HepG2 (cell line): ENCODE results near the gene ACACA. TPM values are rescaled to one million over a fixed set of nuclear protein-coding genes. Genes with fewer than 3 reads are reported as not detected.

ENCODE experiments used
- ATAC-seq: fragments of 200-7000 bp; cut with Tn5 transposase; 3 replicates; pipeline ENCODE4 v1.9.1; 2020; ENCODE audit warnings: mild to moderate bottlenecking, moderate library complexity
- BruUV-seq: library from RNA; stranded (reverse); fragments of 400-500 nt; replicated peaks from 2 replicates; lab custom pipeline; 2021; lab: Mats Ljungman, UMichigan
- CTCF ChIA-PET: fragments of 300-600 bp; formaldehyde crosslinking; extraction: SDS; loops from one replicate; lab custom pipeline; 2021; ENCODE audit warnings: low total read pairs, inconsistent platforms, low intra/inter-chr PET ratio; lab: Yijun Ruan, JAX
- POLR2A ChIA-PET: fragments of 350-600 bp; sonication (Branson Sonifier 250); formaldehyde crosslinking; loops from one replicate; lab custom pipeline; 2020; ENCODE audit warnings: antibody characterized with exemption, inconsistent platforms; lab: Yijun Ruan, JAX
- DNase-seq: peaks from one replicate; pipeline ENCODE4 v3.0.0-alpha.2; 2015; ENCODE audit warnings: low spot score
- FAIRE-seq: peaks from 3 replicates; lab custom pipeline; 2011; peaks lifted over from hg19 to GRCh38; lab: Jason Lieb, UNC
- H2AFZ ChIP-seq: one replicate; pipeline ENCODE4 v1.6.1; 2011; ENCODE audit warnings: low read length, inconsistent platforms
- H3K27ac ChIP-seq: fragments of 300-600 bp; 3 replicates; pipeline ENCODE4 v1.8.0; 2011; ENCODE audit warnings: mixed run types, mild to moderate bottlenecking, mixed read lengths, low read length, inconsistent platforms; ENCODE audit not compliant: insufficient read depth; ENCODE audit errors: extremely low read length
- H3K27me3 ChIP-seq, 2 experiments: fragments of 200-600 bp in 1 of 2; 2 replicates in 1 of 2; 3 replicates in 1 of 2; pipeline versions ENCODE4 v1.6.0 to v1.8.0; 2011; ENCODE audit warnings: low read length in 2 of 2, mild to moderate bottlenecking in 2 of 2, moderate library complexity in 2 of 2, inconsistent platforms in 1 of 2; ENCODE audit not compliant: insufficient read depth in 2 of 2, control insufficient read depth in 1 of 2
- H3K36me3 ChIP-seq, 2 experiments: fragments of 200-600 bp in 1 of 2; replicated peaks in 1 of 2; 2 replicates in 1 of 2; 3 replicates in 1 of 2; pipeline versions ENCODE4 v1.5.1 to v1.8.0; 2011; ENCODE audit warnings: low read length in 2 of 2, inconsistent platforms in 1 of 2; ENCODE audit not compliant: insufficient read depth in 2 of 2, control insufficient read depth in 1 of 2
- H3K4me1 ChIP-seq: 2 replicates; pipeline ENCODE4 v1.5.1; 2012; ENCODE audit warnings: low read length, inconsistent platforms; ENCODE audit not compliant: insufficient read depth
- H3K4me2 ChIP-seq: 2 replicates; pipeline ENCODE4 v1.6.0; 2011; ENCODE audit warnings: low read depth, low read length, inconsistent platforms
- H3K4me3 ChIP-seq, 3 experiments: fragments of 200-600 bp in 1 of 3; sonication (generic), shearing (Covaris generic) in 1 of 3; replicated peaks in 1 of 3; 2 replicates each; pipeline ENCODE4 v1.5.1; 2011 to 2016; ENCODE audit warnings: low read length in 3 of 3, inconsistent platforms in 2 of 3, low read depth in 2 of 3, mild to moderate bottlenecking in 2 of 3, control low read depth in 1 of 3, mixed read lengths in 1 of 3; ENCODE audit not compliant: insufficient read depth in 1 of 3
- H3K79me2 ChIP-seq: one replicate; pipeline ENCODE4 v1.6.1; 2011; ENCODE audit warnings: low read length, inconsistent platforms; ENCODE audit not compliant: insufficient read depth
- H3K9ac ChIP-seq: 2 replicates; pipeline ENCODE4 v1.6.0; 2011; ENCODE audit warnings: mild to moderate bottlenecking, low read depth, low read length, inconsistent platforms; ENCODE audit not compliant: insufficient read depth
- H3K9me3 ChIP-seq: 2 replicates; pipeline ENCODE4 v1.5.1; 2012; ENCODE audit warnings: mild to moderate bottlenecking, low read length
- H4K20me1 ChIP-seq: 2 replicates; pipeline ENCODE4 v1.6.0; 2011; ENCODE audit warnings: inconsistent platforms, mild to moderate bottlenecking, low read length, moderate library complexity; ENCODE audit not compliant: insufficient read depth
- SAFB2 ChIP-seq: sonication (generic); formaldehyde crosslinking; IDR thresholded peaks from 2 replicates; pipeline ENCODE4 v1.5.1; 2020; ENCODE audit warnings: missing genetic modification reagents, low read depth, mild to moderate bottlenecking, borderline replicate concordance
- STAG1 ChIP-seq: sonication (generic); formaldehyde crosslinking; IDR thresholded peaks from 2 replicates; pipeline ENCODE4 v1.4.0; 2020; ENCODE audit warnings: missing genetic modification reagents
- ZFX ChIP-seq: sonication (generic); formaldehyde crosslinking; IDR thresholded peaks from 2 replicates; pipeline ENCODE4 v1.4.0; 2020; ENCODE audit warnings: mild to moderate bottlenecking, low read depth, missing genetic modification reagents, moderate library complexity
- ZNF7 ChIP-seq: IDR thresholded peaks from 2 replicates; pipeline ENCODE4 v1.6.1; 2016; ENCODE audit warnings: missing biosample characterization, missing genetic modification reagents
- WGBS: methylation state at CpG from one replicate; pipeline ENCODE4 v1.1.6; 2017; ENCODE audit warnings: low lambda C conversion rate; 5-methylcytosine and 5-hydroxymethylcytosine counted together
- in situ Hi-C: cut with HindIII; loops from 2 replicates; pipeline ENCODE4 v1.10.0; 2017; ENCODE audit warnings: low pct_unique_long_range_greater_than_20kb; ENCODE audit not compliant: extremely low pct_ligation_motif_present
- intact Hi-C: fragments of 100-400 bp; cut with micrococcal nuclease; formaldehyde crosslinking; loops from one replicate; pipeline ENCODE4 v1.10.0; 2022; ENCODE audit not compliant: unreplicated experiment
- polyA plus RNA-seq, 8 experiments: library from polyadenylated mRNA; depleted of rRNA in 3 of 8; stranded (reverse) in 7 of 8; unstranded in 1 of 8; fragments of >200 nt; fragmentation: Illumina TruSeq in 4 of 8; extraction: Trizol in 4 of 8; gene quantifications; 2 replicates each; pipeline versions ENCODE4 v1.2.1 to v1.2.3, GENCODE V29; 2011 to 2016; ENCODE audit warnings: low read depth in 4 of 8, missing spikeins in 1 of 8, mixed read lengths in 1 of 8; ENCODE audit not compliant: insufficient read depth in 1 of 8
- total RNA-seq, 5 experiments: library from RNA; depleted of rRNA; stranded (reverse); fragments of >200 nt; fragmentation: Illumina TruSeq; extraction: Trizol; gene quantifications; 2 replicates each; pipeline ENCODE4 v1.2.3, GENCODE V29; 2016; ENCODE audit warnings: low read depth in 1 of 5
- TF ChIP-seq, protein P1 (sequence below): sonication (generic); formaldehyde crosslinking; IDR thresholded peaks from 2 replicates; pipeline ENCODE4 v1.5.0; 2020; ENCODE audit warnings: mild to moderate bottlenecking, missing genetic modification reagents, moderate library complexity

Gene ACACA
- total and polyA plus RNA-seq, 2 of the 13 experiments (the other 11 are each of a cell fraction or from before 2014, with no cell fraction given): 39.2 to 47.2 TPM

DNA sequence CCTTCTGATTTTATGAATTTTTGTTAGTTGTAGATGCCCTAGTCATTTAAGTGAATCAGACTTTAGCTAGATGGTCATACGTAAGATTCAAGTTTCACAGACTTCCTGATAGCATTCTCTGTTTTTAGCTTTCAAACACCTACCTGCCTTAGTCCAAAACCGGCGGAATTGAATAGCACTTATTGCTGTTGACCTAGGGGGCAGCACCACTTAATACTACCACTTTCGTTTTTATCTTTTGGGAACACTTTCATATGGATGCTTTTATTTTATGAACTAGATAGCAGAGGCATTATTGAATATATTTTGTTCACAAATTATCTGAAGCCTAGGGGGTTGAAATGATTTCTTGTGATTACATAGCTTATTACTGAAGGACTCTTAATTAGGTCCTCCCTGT lies 31.5 kb upstream of the ACACA start:
- WGBS: 75% methylated on average over 4 of the region's 4 CpGs
- POLR2A ChIA-PET: no interaction called here
- no peak for FAIRE-seq
- no TSS peak for BruUV-seq
- TF ChIP-seq STAG1 (CRISPR knock-in tag) (peak; percentile 27; the same call in 1 of the 2 replicates), ZFX (no peak)
- TF ChIP-seq, protein P1, sequence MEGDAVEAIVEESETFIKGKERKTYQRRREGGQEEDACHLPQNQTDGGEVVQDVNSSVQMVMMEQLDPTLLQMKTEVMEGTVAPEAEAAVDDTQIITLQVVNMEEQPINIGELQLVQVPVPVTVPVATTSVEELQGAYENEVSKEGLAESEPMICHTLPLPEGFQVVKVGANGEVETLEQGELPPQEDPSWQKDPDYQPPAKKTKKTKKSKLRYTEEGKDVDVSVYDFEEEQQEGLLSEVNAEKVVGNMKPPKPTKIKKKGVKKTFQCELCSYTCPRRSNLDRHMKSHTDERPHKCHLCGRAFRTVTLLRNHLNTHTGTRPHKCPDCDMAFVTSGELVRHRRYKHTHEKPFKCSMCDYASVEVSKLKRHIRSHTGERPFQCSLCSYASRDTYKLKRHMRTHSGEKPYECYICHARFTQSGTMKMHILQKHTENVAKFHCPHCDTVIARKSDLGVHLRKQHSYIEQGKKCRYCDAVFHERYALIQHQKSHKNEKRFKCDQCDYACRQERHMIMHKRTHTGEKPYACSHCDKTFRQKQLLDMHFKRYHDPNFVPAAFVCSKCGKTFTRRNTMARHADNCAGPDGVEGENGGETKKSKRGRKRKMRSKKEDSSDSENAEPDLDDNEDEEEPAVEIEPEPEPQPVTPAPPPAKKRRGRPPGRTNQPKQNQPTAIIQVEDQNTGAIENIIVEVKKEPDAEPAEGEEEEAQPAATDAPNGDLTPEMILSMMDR (CRISPR knock-in tag): peak; percentile 26
- TF ChIP-seq, all 625 proteins: peak for 2
- H2AFZ ChIP-seq: no peak overlapping the region
- H4K20me1 ChIP-seq: no peaks in the 10 kb centered on the region
- no peaks in the 10 kb centered on the region for H3K9me3 ChIP-seq
- H3K4me2 ChIP-seq: no peak overlapping the region
- ATAC-seq: no peak
- H3K27ac ChIP-seq: no peak overlapping the region
- no peaks in the 10 kb centered on the region for H3K27me3 ChIP-seq
- H3K79me2 ChIP-seq: no peaks in the 10 kb centered on the region
- CTCF ChIA-PET: interaction anchor here (1.0 to 1.5 kb wide), 2 partner anchors 68 to 133 kb away, joined by 3 read pairs; no protein-coding TSS in a partner anchor
- no peak for DNase-seq
- H3K4me3 ChIP-seq: no peak overlapping the region
- H3K9ac ChIP-seq: no peak overlapping the region
- intact Hi-C loops: no loop called here
- H3K4me1 ChIP-seq: no peaks in the 10 kb centered on the region
- H3K36me3 ChIP-seq: peaks cover 10 to 49% of the 10 kb centered on the region in 2 experiments
- in situ Hi-C loops: no loop called here

DNA sequence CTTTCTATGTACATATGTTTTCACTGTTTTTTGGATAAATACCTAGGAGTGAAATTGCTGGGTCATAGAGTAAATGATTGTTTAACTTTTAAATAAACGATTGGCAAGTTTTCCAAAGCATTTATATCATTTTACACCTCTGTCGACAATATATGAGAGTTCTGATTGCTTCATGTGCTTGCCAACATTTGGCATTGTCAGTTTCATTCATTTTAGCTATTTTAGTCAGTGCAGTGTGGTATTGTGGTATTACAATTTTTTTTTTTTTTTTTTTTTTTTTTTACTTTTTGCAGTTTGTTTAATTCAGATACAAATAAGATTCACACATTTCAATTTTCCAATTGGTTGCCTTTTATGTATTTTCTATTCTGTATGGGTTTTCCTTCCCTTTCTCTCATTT lies 26.0 kb upstream of the ACACA start:
- ATAC-seq (no peak), FAIRE-seq (no peak), DNase-seq (no peak)
- in situ Hi-C loops: no loop called here
- no peaks in the 10 kb centered on the region for H3K27me3 ChIP-seq
- no peaks in the 10 kb centered on the region for H3K9me3 ChIP-seq
- H3K79me2 ChIP-seq: no peaks in the 10 kb centered on the region
- BruUV-seq: no TSS peak
- H3K9ac ChIP-seq: no peak overlapping the region
- H3K4me3 ChIP-seq: no peak overlapping the region
- ChIA-PET CTCF (no interaction called here), POLR2A (interaction anchor here (0.6 kb wide), 1 partner anchor 31 kb away, joined by 3 read pairs; no protein-coding TSS in a partner anchor)
- 97% methylated on average over 2 of the region's 2 CpGs for WGBS
- no peak overlapping the region for H3K4me2 ChIP-seq
- no peaks in the 10 kb centered on the region for H4K20me1 ChIP-seq
- H2AFZ ChIP-seq: no peak overlapping the region
- H3K27ac ChIP-seq: no peak overlapping the region
- peaks cover 6 to 14% of the 10 kb centered on the region in 2 experiments for H3K36me3 ChIP-seq
- TF ChIP-seq SAFB2 (CRISPR knock-in tag): no peak
- TF ChIP-seq ZNF7 (CRISPR knock-in tag): peak; percentile 60
- TF ChIP-seq, all 625 proteins: peak for 1
- intact Hi-C loops: no loop called here
- no peaks in the 10 kb centered on the region for H3K4me1 ChIP-seq
